ENCODE measurements around the gene TASP1. TPM values are rescaled to one million over a fixed set of nuclear protein-coding genes. Genes with fewer than 3 reads are reported as not detected.
"Not testable (repeated sequence)": the region's sequence is repeated elsewhere in the genome, so short reads cannot be mapped to it uniquely, and the experiment has no call there.

The TASP1 gene
- total RNA-seq, 1 donor from 2014 or later: 22.4 TPM

GRCh38 chr20:13486694-13487093, 152.0 kb downstream of the TASP1 start:
- Mint-ChIP-seq H3K27me3 (no peaks in the 10 kb centered on the region), H3K9me3 (ENCODE audit: low read depth) (peaks cover 3% of the 10 kb centered on the region), H3K4me1 (ENCODE audit: low read depth) (peaks cover 7% of the 10 kb centered on the region), H3K36me3 (ENCODE audit: insufficient read depth) (peaks cover 15% of the 10 kb centered on the region), H3K4me3 (ENCODE audit: low read depth) (no peak overlapping the region), H3K27ac (no peak overlapping the region)
- no peak for TF ChIP-seq CTCF (IDR thresholded peaks at IDR 0.05; ENCODE audit: unreplicated experiment)
- DNase-seq (ENCODE audit: low spot score, unreplicated experiment): no peak

GRCh38 chr20:13485576-13485975, 153.2 kb downstream of the TASP1 start:
- DNase-seq (ENCODE audit: low spot score, unreplicated experiment): no peak
- H3K36me3 Mint-ChIP-seq (ENCODE audit: insufficient read depth): peaks cover 23% of the 10 kb centered on the region
- no peak overlapping the region for H3K4me3 Mint-ChIP-seq (ENCODE audit: low read depth)
- no peak for TF ChIP-seq CTCF (IDR thresholded peaks at IDR 0.05; ENCODE audit: unreplicated experiment)
- no peaks in the 10 kb centered on the region for H3K4me1 Mint-ChIP-seq (ENCODE audit: low read depth)
- H3K27me3 Mint-ChIP-seq: no peaks in the 10 kb centered on the region
- H3K27ac Mint-ChIP-seq: no peak overlapping the region
- H3K9me3 Mint-ChIP-seq (ENCODE audit: low read depth): peaks cover 8% of the 10 kb centered on the region

- H3K36me3 Mint-ChIP-seq (ENCODE audit: insufficient read depth): peaks cover 23% of the 10 kb centered on the region
- H3K4me3 Mint-ChIP-seq (ENCODE audit: low read depth); H3K27me3 Mint-ChIP-seq; H3K27ac Mint-ChIP-seq; H3K4me1 Mint-ChIP-seq (ENCODE audit: low read depth); DNase-seq (ENCODE audit: low spot score, unreplicated experiment); H3K9me3 Mint-ChIP-seq (ENCODE audit: low read depth): not testable (repeated sequence)
These were observed 153.7 kb downstream of the TASP1 start for GRCh38 chr20:13485019-13485418.

- not testable (repeated sequence) for H3K4me1 Mint-ChIP-seq (ENCODE audit: low read depth); H3K9me3 Mint-ChIP-seq (ENCODE audit: low read depth); H3K4me3 Mint-ChIP-seq (ENCODE audit: low read depth); DNase-seq (ENCODE audit: low spot score, unreplicated experiment); H3K27me3 Mint-ChIP-seq; H3K27ac Mint-ChIP-seq
- H3K36me3 Mint-ChIP-seq (ENCODE audit: insufficient read depth): peaks cover 25% of the 10 kb centered on the region
These were observed 155.3 kb downstream of the TASP1 start for GRCh38 chr20:13483472-13483871.

- TF ChIP-seq CTCF (IDR thresholded peaks at IDR 0.05; ENCODE audit: unreplicated experiment): no peak
- Mint-ChIP-seq H3K4me3 (ENCODE audit: low read depth) (no peak overlapping the region), H3K27me3 (no peaks in the 10 kb centered on the region), H3K9me3 (ENCODE audit: low read depth) (peaks cover 11% of the 10 kb centered on the region), H3K27ac (no peak overlapping the region), H3K4me1 (ENCODE audit: low read depth) (no peaks in the 10 kb centered on the region), H3K36me3 (ENCODE audit: insufficient read depth) (peaks cover 31% of the 10 kb centered on the region)
- no peak for DNase-seq (ENCODE audit: low spot score, unreplicated experiment)
These were observed 160.4 kb downstream of the TASP1 start for GRCh38 chr20:13478366-13478765.

- TF ChIP-seq CTCF (IDR thresholded peaks at IDR 0.05; ENCODE audit: unreplicated experiment): no peak
- H3K27me3 Mint-ChIP-seq: no peaks in the 10 kb centered on the region
- DNase-seq (ENCODE audit: low spot score, unreplicated experiment): no peak
- H3K36me3 Mint-ChIP-seq (ENCODE audit: insufficient read depth): peaks cover 23% of the 10 kb centered on the region
- peaks cover 17% of the 10 kb centered on the region for H3K9me3 Mint-ChIP-seq (ENCODE audit: low read depth)
- no peaks in the 10 kb centered on the region for H3K4me1 Mint-ChIP-seq (ENCODE audit: low read depth)
- H3K27ac Mint-ChIP-seq: no peak overlapping the region
- no peak overlapping the region for H3K4me3 Mint-ChIP-seq (ENCODE audit: low read depth)
These were observed 164.3 kb downstream of the TASP1 start for GRCh38 chr20:13474467-13474866.

Data from progenitor cell of endocrine pancreas (in vitro differentiated cells).